ENCODE data around the gene SURF6. TPM values are rescaled to one million over a fixed set of nuclear protein-coding genes. Genes with fewer than 3 reads are reported as not detected.

Gene SURF6
- total RNA-seq, 4 donors from 2014 or later, result 2.9 to 19.3 (median 17.2) TPM

DNA sequence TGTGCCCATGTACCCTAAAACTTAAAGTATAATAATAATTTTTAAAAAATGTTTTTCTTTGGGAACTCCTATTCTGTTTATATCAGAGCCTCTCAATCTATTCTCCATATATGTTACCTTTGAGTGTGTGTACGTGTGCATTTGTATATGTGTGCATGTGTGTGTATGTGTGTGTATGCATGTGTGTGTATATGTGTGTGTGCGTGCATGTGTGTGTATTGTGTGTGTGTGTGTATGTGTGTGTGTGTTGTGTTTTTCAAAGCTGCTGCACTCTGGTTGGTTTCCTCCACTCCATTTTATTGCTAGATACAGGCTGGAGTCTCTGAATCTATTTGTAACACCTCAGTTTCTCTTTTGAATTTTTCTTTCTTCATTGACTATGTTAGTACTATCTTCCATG is 20.0 kb downstream of the SURF6 start:
- TF ChIP-seq CTCF (IDR thresholded peaks at IDR 0.05) (no peak), POLR2A (IDR thresholded peaks at IDR 0.05) (no peak)
- Histone ChIP-seq H3K27me3 (no peaks in the 10 kb centered on the region), H3K4me1 (no peaks in the 10 kb centered on the region), H3K4me3 (no peak overlapping the region), H3K9me3 (no peaks in the 10 kb centered on the region), H3K36me3 (no peaks in the 10 kb centered on the region), H3K27ac (no peak overlapping the region)
- intact Hi-C loops (cut with DNase I; ENCODE audit: low total_unique reads), result no loop called here
- no peak for DNase-seq

DNA sequence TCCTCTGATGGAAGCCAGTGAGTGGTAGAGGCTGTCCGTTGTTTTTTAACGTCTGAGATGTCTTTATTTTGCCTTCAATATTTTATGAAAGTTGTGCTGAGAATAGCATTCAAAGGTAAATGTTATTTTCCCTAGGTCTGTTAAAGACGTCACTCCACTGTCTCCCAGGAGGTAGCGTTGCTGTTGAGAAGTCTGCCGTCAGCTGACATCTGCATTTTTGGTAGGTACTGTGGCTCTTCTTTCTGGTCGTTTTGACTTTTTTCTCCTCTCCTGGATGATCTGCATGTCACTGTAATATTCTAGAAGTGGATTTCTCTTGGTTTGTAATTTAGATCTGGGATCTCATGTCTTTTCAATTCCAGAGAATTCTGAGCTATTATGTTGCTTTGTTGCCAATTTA is 26.4 kb downstream of the SURF6 start:
- intact Hi-C loops (cut with DNase I; ENCODE audit: low total_unique reads), result no loop called here
- Histone ChIP-seq H3K9me3 (no peaks in the 10 kb centered on the region), H3K27me3 (no peaks in the 10 kb centered on the region), H3K4me1 (no peaks in the 10 kb centered on the region), H3K27ac (no peak overlapping the region), H3K4me3 (no peak overlapping the region), H3K36me3 (no peaks in the 10 kb centered on the region)
- DNase-seq, result no peak
- no peak for TF ChIP-seq POLR2A (IDR thresholded peaks at IDR 0.05)
- TF ChIP-seq CTCF (IDR thresholded peaks at IDR 0.05), result no peak

GRCh38 chr9:133307301-133307700 is 28.7 kb downstream of the SURF6 start:
- intact Hi-C loops (cut with DNase I; ENCODE audit: low total_unique reads), result no loop called here
- no peak for TF ChIP-seq CTCF (IDR thresholded peaks at IDR 0.05)
- no peak for TF ChIP-seq POLR2A (IDR thresholded peaks at IDR 0.05)
- no peaks in the 10 kb centered on the region for H3K36me3 ChIP-seq
- H3K4me1 ChIP-seq, result no peaks in the 10 kb centered on the region
- no peak overlapping the region for H3K4me3 ChIP-seq
- no peak for DNase-seq
- no peaks in the 10 kb centered on the region for H3K27me3 ChIP-seq
- no peak overlapping the region for H3K27ac ChIP-seq
- H3K9me3 ChIP-seq, result no peaks in the 10 kb centered on the region

DNA sequence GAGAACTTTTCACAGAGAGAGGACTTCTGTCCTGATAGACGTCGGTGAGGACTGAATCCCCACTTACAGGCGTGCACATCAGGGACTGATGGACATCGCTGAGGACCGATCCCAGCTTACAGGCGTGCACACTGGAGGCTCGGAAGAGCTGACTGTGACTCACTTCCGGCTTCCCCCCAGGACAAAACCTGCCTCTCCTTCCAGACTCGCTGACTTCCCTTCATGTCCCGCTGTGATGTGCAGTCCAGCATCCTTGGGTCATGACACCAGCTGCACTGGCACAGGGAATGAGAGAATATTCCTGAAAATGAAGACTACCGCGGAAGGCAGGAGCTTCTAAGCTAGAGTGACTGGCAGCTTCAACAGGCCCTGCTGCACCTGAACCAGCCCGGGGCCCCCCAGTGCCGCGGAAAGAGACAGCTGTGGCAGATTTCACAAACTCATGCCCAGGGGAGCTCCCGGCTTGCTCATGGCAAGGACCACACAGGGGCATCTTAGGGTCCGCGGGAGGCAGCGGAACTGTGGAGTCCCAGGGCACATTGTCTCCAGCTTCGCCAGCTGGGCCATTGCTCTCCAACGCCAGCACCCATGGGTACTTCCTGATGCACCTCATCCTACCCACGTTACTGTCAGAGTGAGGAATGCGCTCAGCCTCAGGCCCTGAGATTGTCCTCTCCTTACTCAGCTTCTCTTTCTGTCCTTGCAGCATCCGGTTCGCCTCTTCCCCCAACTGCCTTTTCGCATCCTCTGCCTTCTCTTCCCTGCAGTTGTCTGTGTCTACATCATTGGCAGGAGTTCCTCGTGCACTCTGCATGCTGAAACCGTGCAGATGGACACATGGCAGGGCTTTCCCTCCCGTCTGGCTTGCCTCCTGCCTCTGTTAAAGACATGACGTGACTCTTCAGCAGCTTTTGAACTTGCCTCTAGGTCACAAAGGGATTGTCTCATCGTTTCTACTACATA is 29.5 kb downstream of the SURF6 start:
- Histone ChIP-seq H3K4me3 (no peak overlapping the region), H3K36me3 (no peaks in the 10 kb centered on the region), H3K27me3 (no peaks in the 10 kb centered on the region), H3K27ac (no peak overlapping the region), H3K4me1 (no peaks in the 10 kb centered on the region), H3K9me3 (no peaks in the 10 kb centered on the region)
- TF ChIP-seq CTCF (IDR thresholded peaks at IDR 0.05), result no peak
- TF ChIP-seq POLR2A (IDR thresholded peaks at IDR 0.05), result no peak
- intact Hi-C loops (cut with DNase I; ENCODE audit: low total_unique reads), result no loop called here
- no peak for DNase-seq

DNA sequence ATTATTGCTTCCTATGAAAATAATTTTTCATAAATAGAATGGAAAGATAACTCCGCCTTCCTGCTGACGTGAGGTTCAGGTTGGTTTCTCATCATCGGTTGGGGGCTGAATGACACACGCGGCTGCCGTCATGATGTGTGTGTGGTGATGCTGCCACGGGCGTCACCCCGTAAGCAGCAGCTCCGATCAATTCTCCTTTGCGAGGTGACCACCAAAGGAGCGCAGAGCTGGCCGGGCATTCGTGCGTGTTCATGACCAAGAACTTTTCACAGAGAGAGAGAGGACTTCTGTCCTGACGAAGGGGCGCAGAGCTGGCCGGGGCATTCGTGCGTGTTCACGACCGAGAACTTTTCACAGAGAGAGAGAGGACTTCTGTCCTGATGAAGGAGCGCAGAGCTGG is 30.3 kb downstream of the SURF6 start:
- Histone ChIP-seq H3K4me3 (no peak overlapping the region), H3K36me3 (no peaks in the 10 kb centered on the region), H3K27me3 (no peaks in the 10 kb centered on the region), H3K4me1 (no peaks in the 10 kb centered on the region), H3K9me3 (no peaks in the 10 kb centered on the region), H3K27ac (no peak overlapping the region)
- no peak for DNase-seq
- no peak for TF ChIP-seq POLR2A (IDR thresholded peaks at IDR 0.05)
- no peak for TF ChIP-seq CTCF (IDR thresholded peaks at IDR 0.05)
- intact Hi-C loops (cut with DNase I; ENCODE audit: low total_unique reads), result no loop called here
